HEK293 (cell line): ENCODE data around the gene FERMT3.

Source experiments
- WT1 ChIP-seq: fragments of 450-650 bp; formaldehyde crosslinking; IDR thresholded peaks from 2 replicates; pipeline ENCODE4 v1.5.1; 2016; ENCODE audit warnings: missing biosample characterization, missing genetic modification characterization
- YY1 ChIP-seq: fragments of 450-650 bp; formaldehyde crosslinking; IDR thresholded peaks from 2 replicates; pipeline ENCODE4 v1.5.1; 2018; ENCODE audit warnings: missing biosample characterization, missing genetic modification characterization
- ZBTB1 ChIP-seq: fragments of 450-650 bp; formaldehyde crosslinking; IDR thresholded peaks from 2 replicates; pipeline ENCODE4 v1.5.1; 2016; ENCODE audit warnings: missing biosample characterization, missing genetic modification characterization
- ZNF157 ChIP-seq: fragments of 450-650 bp; formaldehyde crosslinking; IDR thresholded peaks from 2 replicates; pipeline ENCODE4 v1.5.1; 2016; ENCODE audit warnings: missing biosample characterization, missing genetic modification characterization
- ZNF211 ChIP-seq: fragments of 450-650 bp; formaldehyde crosslinking; IDR thresholded peaks from 2 replicates; pipeline ENCODE4 v1.5.1; 2016; ENCODE audit warnings: low read depth, missing biosample characterization, missing genetic modification characterization
- ZNF24 ChIP-seq: fragments of 450-650 bp; formaldehyde crosslinking; IDR thresholded peaks from 2 replicates; pipeline ENCODE4 v1.5.1; 2016; ENCODE audit warnings: missing biosample characterization, missing genetic modification characterization
- ZNF664 ChIP-seq: fragments of 450-650 bp; formaldehyde crosslinking; IDR thresholded peaks from 2 replicates; pipeline ENCODE4 v1.5.1; 2016; ENCODE audit warnings: missing biosample characterization, missing genetic modification characterization
- ZNF747 ChIP-seq: fragments of 450-650 bp; formaldehyde crosslinking; IDR thresholded peaks from 2 replicates; pipeline ENCODE4 v1.5.1; 2016; ENCODE audit warnings: missing biosample characterization, missing genetic modification characterization
- TF ChIP-seq, protein P1 (sequence below): sonication (generic); formaldehyde crosslinking; IDR thresholded peaks from 2 replicates; pipeline ENCODE4 v1.8.1; 2022; ENCODE audit warnings: mild to moderate bottlenecking, moderate library complexity, missing genetic modification reagents
- TF ChIP-seq, protein P2 (sequence below): fragments of 450-650 bp; formaldehyde crosslinking; IDR thresholded peaks from 2 replicates; pipeline ENCODE4 v1.5.1; 2016; ENCODE audit warnings: missing biosample characterization, missing genetic modification characterization
- TF ChIP-seq, protein P3 (sequence below): fragments of 450-650 bp; formaldehyde crosslinking; IDR thresholded peaks from 2 replicates; pipeline ENCODE4 v1.5.1; 2016; ENCODE audit warnings: missing biosample characterization, missing genetic modification characterization

- TF ChIP-seq ZNF24 (tag by site-specific recombination) (no peak), ZNF157 (no peak), ZNF211 (tag by site-specific recombination) (no peak), YY1 (no peak), ZNF664 (tag by site-specific recombination) (no peak), ZNF747 (tag by site-specific recombination) (no peak), ZBTB1 (tag by site-specific recombination) (no peak), WT1 (tag by site-specific recombination) (no peak)
- TF ChIP-seq, protein P1, sequence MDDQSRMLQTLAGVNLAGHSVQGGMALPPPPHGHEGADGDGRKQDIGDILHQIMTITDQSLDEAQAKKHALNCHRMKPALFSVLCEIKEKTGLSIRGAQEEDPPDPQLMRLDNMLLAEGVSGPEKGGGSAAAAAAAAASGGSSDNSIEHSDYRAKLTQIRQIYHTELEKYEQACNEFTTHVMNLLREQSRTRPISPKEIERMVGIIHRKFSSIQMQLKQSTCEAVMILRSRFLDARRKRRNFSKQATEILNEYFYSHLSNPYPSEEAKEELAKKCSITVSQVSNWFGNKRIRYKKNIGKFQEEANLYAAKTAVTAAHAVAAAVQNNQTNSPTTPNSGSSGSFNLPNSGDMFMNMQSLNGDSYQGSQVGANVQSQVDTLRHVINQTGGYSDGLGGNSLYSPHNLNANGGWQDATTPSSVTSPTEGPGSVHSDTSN (CRISPR knock-in tag) = no peak
- TF ChIP-seq, protein P2, sequence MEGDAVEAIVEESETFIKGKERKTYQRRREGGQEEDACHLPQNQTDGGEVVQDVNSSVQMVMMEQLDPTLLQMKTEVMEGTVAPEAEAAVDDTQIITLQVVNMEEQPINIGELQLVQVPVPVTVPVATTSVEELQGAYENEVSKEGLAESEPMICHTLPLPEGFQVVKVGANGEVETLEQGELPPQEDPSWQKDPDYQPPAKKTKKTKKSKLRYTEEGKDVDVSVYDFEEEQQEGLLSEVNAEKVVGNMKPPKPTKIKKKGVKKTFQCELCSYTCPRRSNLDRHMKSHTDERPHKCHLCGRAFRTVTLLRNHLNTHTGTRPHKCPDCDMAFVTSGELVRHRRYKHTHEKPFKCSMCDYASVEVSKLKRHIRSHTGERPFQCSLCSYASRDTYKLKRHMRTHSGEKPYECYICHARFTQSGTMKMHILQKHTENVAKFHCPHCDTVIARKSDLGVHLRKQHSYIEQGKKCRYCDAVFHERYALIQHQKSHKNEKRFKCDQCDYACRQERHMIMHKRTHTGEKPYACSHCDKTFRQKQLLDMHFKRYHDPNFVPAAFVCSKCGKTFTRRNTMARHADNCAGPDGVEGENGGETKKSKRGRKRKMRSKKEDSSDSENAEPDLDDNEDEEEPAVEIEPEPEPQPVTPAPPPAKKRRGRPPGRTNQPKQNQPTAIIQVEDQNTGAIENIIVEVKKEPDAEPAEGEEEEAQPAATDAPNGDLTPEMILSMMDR (tag by site-specific recombination) = no peak
- TF ChIP-seq, protein P3, sequence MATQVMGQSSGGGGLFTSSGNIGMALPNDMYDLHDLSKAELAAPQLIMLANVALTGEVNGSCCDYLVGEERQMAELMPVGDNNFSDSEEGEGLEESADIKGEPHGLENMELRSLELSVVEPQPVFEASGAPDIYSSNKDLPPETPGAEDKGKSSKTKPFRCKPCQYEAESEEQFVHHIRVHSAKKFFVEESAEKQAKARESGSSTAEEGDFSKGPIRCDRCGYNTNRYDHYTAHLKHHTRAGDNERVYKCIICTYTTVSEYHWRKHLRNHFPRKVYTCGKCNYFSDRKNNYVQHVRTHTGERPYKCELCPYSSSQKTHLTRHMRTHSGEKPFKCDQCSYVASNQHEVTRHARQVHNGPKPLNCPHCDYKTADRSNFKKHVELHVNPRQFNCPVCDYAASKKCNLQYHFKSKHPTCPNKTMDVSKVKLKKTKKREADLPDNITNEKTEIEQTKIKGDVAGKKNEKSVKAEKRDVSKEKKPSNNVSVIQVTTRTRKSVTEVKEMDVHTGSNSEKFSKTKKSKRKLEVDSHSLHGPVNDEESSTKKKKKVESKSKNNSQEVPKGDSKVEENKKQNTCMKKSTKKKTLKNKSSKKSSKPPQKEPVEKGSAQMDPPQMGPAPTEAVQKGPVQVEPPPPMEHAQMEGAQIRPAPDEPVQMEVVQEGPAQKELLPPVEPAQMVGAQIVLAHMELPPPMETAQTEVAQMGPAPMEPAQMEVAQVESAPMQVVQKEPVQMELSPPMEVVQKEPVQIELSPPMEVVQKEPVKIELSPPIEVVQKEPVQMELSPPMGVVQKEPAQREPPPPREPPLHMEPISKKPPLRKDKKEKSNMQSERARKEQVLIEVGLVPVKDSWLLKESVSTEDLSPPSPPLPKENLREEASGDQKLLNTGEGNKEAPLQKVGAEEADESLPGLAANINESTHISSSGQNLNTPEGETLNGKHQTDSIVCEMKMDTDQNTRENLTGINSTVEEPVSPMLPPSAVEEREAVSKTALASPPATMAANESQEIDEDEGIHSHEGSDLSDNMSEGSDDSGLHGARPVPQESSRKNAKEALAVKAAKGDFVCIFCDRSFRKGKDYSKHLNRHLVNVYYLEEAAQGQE (tag by site-specific recombination) = no peak
Measured at GRCh38 chr11:64263947-64264317, 57.4 kb downstream of the FERMT3 start.
